Measurements from ENCODE around the gene TRAF1. TPM values are rescaled to one million over a fixed set of nuclear protein-coding genes. Genes with fewer than 3 reads are reported as not detected.

Gene TRAF1
- total RNA-seq, 4 donors from 2014 or later: 3.0 to 9.0 (median 6.1) TPM

GRCh38 chr9:120904978-120905301 lies 21.7 kb downstream of the TRAF1 start:
- TF ChIP-seq CTCF (IDR thresholded peaks at IDR 0.05): no peak
- ATAC-seq (ENCODE audit: low FRiP score): no peak
- DNase-seq (ENCODE audit: low spot score): no peak

GRCh38 chr9:120904061-120904977 lies 22.3 kb downstream of the TRAF1 start:
- no peak for ATAC-seq (ENCODE audit: low FRiP score)
- no peak for TF ChIP-seq CTCF (IDR thresholded peaks at IDR 0.05)
- DNase-seq (ENCODE audit: low spot score): no peak

- DNase-seq (ENCODE audit: low spot score) (no peak), ATAC-seq (ENCODE audit: low FRiP score) (no peak)
- no peak for TF ChIP-seq CTCF (IDR thresholded peaks at IDR 0.05)
Measured at GRCh38 chr9:120902569-120903535, 23.7 kb downstream of the TRAF1 start.

GRCh38 chr9:120901755-120902568 lies 24.6 kb downstream of the TRAF1 start:
- ATAC-seq (ENCODE audit: low FRiP score) (no peak), DNase-seq (ENCODE audit: low spot score) (no peak)
- no peak for TF ChIP-seq CTCF (IDR thresholded peaks at IDR 0.05)

- DNase-seq (ENCODE audit: low spot score) (no peak), ATAC-seq (ENCODE audit: low FRiP score) (no peak)
- TF ChIP-seq CTCF (IDR thresholded peaks at IDR 0.05): no peak
Measured at GRCh38 chr9:120900824-120901223, 25.8 kb downstream of the TRAF1 start.

- DNase-seq (ENCODE audit: low spot score) (no peak), ATAC-seq (ENCODE audit: low FRiP score) (no peak)
- no peak for TF ChIP-seq CTCF (IDR thresholded peaks at IDR 0.05)
Measured at GRCh38 chr9:120899490-120900068, 27.0 kb downstream of the TRAF1 start.
